Measurements from ENCODE around the gene POLR2E. TPM values are rescaled to one million over a fixed set of nuclear protein-coding genes. Genes with fewer than 3 reads are reported as not detected.

Gene POLR2E
- total RNA-seq, 2 experiments from 2014 or later = 176 to 177 TPM

GRCh38 chr19:1046117-1046626 is 49.0 kb downstream of the POLR2E start:
- no peaks in the 10 kb centered on the region for H3K27me3 Mint-ChIP-seq (ENCODE audit: low read depth)

DNA sequence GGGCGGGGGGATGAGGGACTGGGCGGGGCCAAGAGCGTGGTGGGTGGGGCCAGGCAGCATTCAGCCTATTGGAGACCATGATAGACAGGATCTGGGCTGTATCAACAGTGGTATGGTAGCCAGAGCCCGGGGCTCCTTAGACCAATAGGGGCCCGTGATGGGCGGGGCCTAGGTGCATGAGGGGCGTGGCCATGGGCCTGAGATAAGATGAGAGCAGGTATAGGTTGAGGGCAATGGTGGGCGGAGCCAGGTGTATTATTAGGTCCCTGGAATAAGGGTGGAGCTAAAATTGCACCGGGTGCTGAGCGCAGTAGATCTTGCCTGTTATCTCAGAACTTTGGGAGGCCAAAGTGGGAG is 50.0 kb downstream of the POLR2E start:
- H3K9me3 Mint-ChIP-seq (ENCODE audit: insufficient read depth) = no peaks in the 10 kb centered on the region
- DNase-seq = peak; percentile 75
- peaks cover 19% of the 10 kb centered on the region for H3K4me1 Mint-ChIP-seq (ENCODE audit: low read depth)
- ChIA-PET POLR2A (no interaction called here), CTCF (interaction anchor here (1.2 kb wide), 1 partner anchor 13 kb away, joined by 4 read pairs; no protein-coding TSS in a partner anchor)
- H3K4me3 Mint-ChIP-seq = no peak overlapping the region
- H3K27ac Mint-ChIP-seq = no peak overlapping the region
- no peaks in the 10 kb centered on the region for H3K27me3 Mint-ChIP-seq (ENCODE audit: low read depth)
- peaks cover 28% of the 10 kb centered on the region for H3K36me3 Mint-ChIP-seq (ENCODE audit: low read depth)
- peak; percentile 69 for ATAC-seq

More at GRCh38 chr19:1046117-1046626, 49.0 kb downstream of the POLR2E start:
- Mint-ChIP-seq H3K4me3 (no peak overlapping the region), H3K27ac (no peak overlapping the region), H3K9me3 (ENCODE audit: insufficient read depth) (no peaks in the 10 kb centered on the region), H3K36me3 (ENCODE audit: low read depth) (peaks cover 28% of the 10 kb centered on the region), H3K4me1 (ENCODE audit: low read depth) (peaks cover 12% of the 10 kb centered on the region)
- DNase-seq (no peak), ATAC-seq (no peak)
- POLR2A ChIA-PET = no interaction called here
- CTCF ChIA-PET = interaction anchor here (1.2 kb wide), 1 partner anchor 12 kb away, joined by 4 read pairs; no protein-coding TSS in a partner anchor

GRCh38 chr19:1042689-1043511 is 52.3 kb downstream of the POLR2E start:
- ChIA-PET CTCF (interaction anchor here (1.2 kb wide), 1 partner anchor 22 kb away, joined by 3 read pairs; no protein-coding TSS in a partner anchor), POLR2A (interaction anchor here (0.9 to 1.0 kb wide), 2 partner anchors 11 to 15 kb away, joined by 3 read pairs; no protein-coding TSS in a partner anchor)
- Mint-ChIP-seq H3K27me3 (ENCODE audit: low read depth) (no peaks in the 10 kb centered on the region), H3K27ac (no peak overlapping the region), H3K9me3 (ENCODE audit: insufficient read depth) (no peaks in the 10 kb centered on the region), H3K4me1 (ENCODE audit: low read depth) (peaks cover 38% of the 10 kb centered on the region), H3K4me3 (peak overlapping the region; percentile 15), H3K36me3 (ENCODE audit: low read depth) (peaks cover 43% of the 10 kb centered on the region)
- DNase-seq (no peak), ATAC-seq (no peak)

DNA sequence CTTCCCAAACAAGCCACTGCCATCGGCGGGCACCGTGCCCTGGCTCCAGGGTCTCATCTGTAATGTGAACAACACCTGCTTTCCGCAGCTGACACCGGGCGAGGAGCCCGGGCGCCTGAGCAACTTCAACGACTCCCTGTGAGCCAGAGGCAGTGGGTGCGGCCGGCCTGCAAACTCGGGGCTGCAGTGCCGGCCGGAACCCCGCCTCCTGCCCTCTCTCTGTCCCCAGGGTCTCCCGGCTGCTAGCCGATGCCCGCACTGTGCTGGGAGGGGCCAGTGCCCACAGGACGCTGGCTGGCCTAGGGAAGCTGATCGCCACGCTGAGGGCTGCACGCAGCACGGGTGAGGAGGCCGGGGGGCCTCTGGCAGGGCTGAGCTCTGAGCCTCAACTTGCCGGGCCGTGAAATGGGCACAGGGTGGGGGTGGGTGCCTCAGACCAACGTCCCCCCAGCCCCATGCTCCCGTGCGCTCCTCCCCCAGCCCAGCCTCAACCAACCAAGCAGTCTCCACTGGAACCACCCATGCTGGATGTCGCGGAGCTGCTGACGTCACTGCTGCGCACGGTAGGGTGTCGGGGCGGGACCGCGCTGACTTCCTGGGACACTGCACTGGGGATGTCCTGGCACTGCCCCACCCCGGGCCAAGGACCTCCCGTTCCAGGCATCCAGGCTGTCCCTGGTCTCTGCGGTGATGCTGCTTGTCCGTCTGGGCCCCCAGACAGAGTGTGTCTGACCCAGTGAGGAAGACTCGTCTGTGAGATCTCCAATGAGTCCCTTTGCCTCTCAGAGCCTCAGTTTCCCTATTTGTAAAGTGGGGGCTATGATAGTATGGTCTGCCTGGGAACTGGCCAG is 53.1 kb downstream of the POLR2E start:
- Mint-ChIP-seq H3K36me3 (ENCODE audit: low read depth) (peaks cover 48% of the 10 kb centered on the region), H3K27me3 (ENCODE audit: low read depth) (no peaks in the 10 kb centered on the region), H3K9me3 (ENCODE audit: insufficient read depth) (no peaks in the 10 kb centered on the region), H3K27ac (no peak overlapping the region), H3K4me3 (peak overlapping the region; percentile 15), H3K4me1 (ENCODE audit: low read depth) (peaks cover 46% of the 10 kb centered on the region)
- no peak for ATAC-seq
- CTCF ChIA-PET = interaction anchor here (1.2 to 3.2 kb wide), 2 partner anchors 22 to 24 kb away, joined by 3 to 33 read pairs; partner anchors contain the start of gene ARHGAP45
- POLR2A ChIA-PET = interaction anchor here (0.9 to 1.0 kb wide), 4 partner anchors 14 to 133 kb away, joined by 3 to 7 read pairs (median 3); partner anchors contain the start of gene RNU6-2
- no peak for DNase-seq

GRCh38 chr19:1041272-1041834 is 53.8 kb downstream of the POLR2E start:
- H3K9me3 Mint-ChIP-seq (ENCODE audit: insufficient read depth) = no peaks in the 10 kb centered on the region
- H3K36me3 Mint-ChIP-seq (ENCODE audit: low read depth) = peaks cover 47% of the 10 kb centered on the region
- H3K27ac Mint-ChIP-seq = peak overlapping the region; percentile 84
- H3K4me3 Mint-ChIP-seq = peak overlapping the region; percentile 96
- no peaks in the 10 kb centered on the region for H3K27me3 Mint-ChIP-seq (ENCODE audit: low read depth)
- DNase-seq = no peak
- CTCF ChIA-PET = interaction anchor here (0.8 to 3.2 kb wide), 3 partner anchors 15 to 177 kb away, joined by 3 to 33 read pairs (median 3); partner anchors contain the start of gene ARHGAP45
- peaks cover 52% of the 10 kb centered on the region for H3K4me1 Mint-ChIP-seq (ENCODE audit: low read depth)
- ATAC-seq = no peak
- POLR2A ChIA-PET = interaction anchor here (0.6 to 1.0 kb wide), 7 partner anchors 14 to 132 kb away, joined by 3 to 8 read pairs (median 3); partner anchors contain the start of genes ARHGAP45 and RNU6-2

GRCh38 chr19:1040476-1041271 is 54.5 kb downstream of the POLR2E start:
- peaks cover 47% of the 10 kb centered on the region for H3K36me3 Mint-ChIP-seq (ENCODE audit: low read depth)
- no peaks in the 10 kb centered on the region for H3K27me3 Mint-ChIP-seq (ENCODE audit: low read depth)
- CTCF ChIA-PET = interaction anchor here (0.8 to 3.2 kb wide), 4 partner anchors 16 to 177 kb away, joined by 3 to 33 read pairs (median 3); partner anchors contain the start of gene ARHGAP45
- peaks cover 59% of the 10 kb centered on the region for H3K4me1 Mint-ChIP-seq (ENCODE audit: low read depth)
- peak overlapping the region; percentile 96 for H3K4me3 Mint-ChIP-seq
- DNase-seq (peak; percentile 95), ATAC-seq (peak; percentile 62)
- peak overlapping the region; percentile 84 for H3K27ac Mint-ChIP-seq
- H3K9me3 Mint-ChIP-seq (ENCODE audit: insufficient read depth) = no peaks in the 10 kb centered on the region
- POLR2A ChIA-PET = interaction anchor here (0.5 to 1.3 kb wide), 15 partner anchors 10 to 229 kb away, joined by 3 to 8 read pairs (median 3); partner anchors contain the start of genes ARHGAP45, CIRBP, CNN2 and RNU6-2

- Mint-ChIP-seq H3K36me3 (ENCODE audit: low read depth) (peaks cover 48% of the 10 kb centered on the region), H3K27me3 (ENCODE audit: low read depth) (no peaks in the 10 kb centered on the region), H3K27ac (peak within 1 kb of the TSS; percentile 84), H3K4me1 (ENCODE audit: low read depth) (peaks cover 64% of the 10 kb centered on the region), H3K4me3 (peak within 1 kb of the TSS; percentile 96), H3K9me3 (ENCODE audit: insufficient read depth) (no peaks in the 10 kb centered on the region)
- ChIA-PET CTCF (interaction anchor here (0.8 to 3.2 kb wide), 6 partner anchors 9 to 48 kb away, joined by 3 to 33 read pairs (median 4); partner anchors contain the start of genes ARHGAP45 and CNN2), POLR2A (interaction anchor here (0.5 to 3.7 kb wide), 11 partner anchors 9 to 230 kb away, joined by 3 to 27 read pairs (median 3); partner anchors contain the start of genes ARHGAP45, CIRBP and CNN2)
- DNase-seq (peak; percentile 99), ATAC-seq (peak; percentile 94)
Observed at GRCh38 chr19:1039646-1040475, 55.3 kb downstream of the POLR2E start, which contains the start of gene ABCA7. TSS of gene ABCA7 (plus strand) at chr19:1040107. CDS start at chr19:1041362, 1,255 bp downstream.

DNA sequence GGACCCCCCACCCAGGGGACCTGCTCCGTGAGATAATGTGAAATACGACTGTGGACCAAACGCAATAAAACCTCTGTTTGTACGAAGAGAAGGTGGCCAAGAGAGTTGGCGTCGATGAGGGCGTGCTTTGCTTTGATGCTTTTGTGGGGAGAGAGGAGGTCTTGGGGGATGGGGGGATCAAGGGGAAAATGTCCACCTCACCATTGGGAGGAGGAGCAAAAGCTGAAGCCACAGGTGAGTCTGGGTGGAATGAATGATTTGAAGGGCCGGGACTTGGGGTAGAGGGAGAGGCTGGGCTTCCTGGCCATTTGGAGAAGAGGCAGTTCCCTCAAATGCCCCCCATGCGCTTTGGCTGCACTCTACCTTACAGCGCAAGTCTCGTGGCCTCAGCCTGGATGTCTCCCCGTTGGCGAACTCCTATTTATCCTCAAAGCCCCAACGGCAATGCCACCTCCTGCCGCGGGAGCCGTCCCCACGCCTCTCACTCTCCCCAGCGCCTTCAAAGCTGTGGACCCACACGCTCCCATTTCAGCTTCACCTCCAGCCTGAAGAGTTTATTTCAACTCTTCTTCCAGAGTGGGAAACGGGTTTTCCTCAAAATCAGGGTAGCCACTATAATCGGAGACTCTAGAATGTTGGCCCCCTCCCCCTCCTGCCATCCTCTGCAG is 56.1 kb downstream of the POLR2E start:
- no peak for ATAC-seq
- no peak for DNase-seq
- Mint-ChIP-seq H3K9me3 (ENCODE audit: insufficient read depth) (no peaks in the 10 kb centered on the region), H3K4me3 (peak overlapping the region; percentile 96), H3K27ac (peak overlapping the region; percentile 84), H3K27me3 (ENCODE audit: low read depth) (no peaks in the 10 kb centered on the region), H3K36me3 (ENCODE audit: low read depth) (peaks cover 43% of the 10 kb centered on the region), H3K4me1 (ENCODE audit: low read depth) (peaks cover 64% of the 10 kb centered on the region)
- POLR2A ChIA-PET = interaction anchor here (0.7 to 3.7 kb wide), 12 partner anchors 9 to 230 kb away, joined by 3 to 33 read pairs (median 4); partner anchors contain the start of genes ARHGAP45, CIRBP and CNN2
- CTCF ChIA-PET = interaction anchor here (0.8 to 3.2 kb wide), 7 partner anchors 8 to 175 kb away, joined by 3 to 33 read pairs (median 4); partner anchors contain the start of genes ARHGAP45 and CNN2

DNA sequence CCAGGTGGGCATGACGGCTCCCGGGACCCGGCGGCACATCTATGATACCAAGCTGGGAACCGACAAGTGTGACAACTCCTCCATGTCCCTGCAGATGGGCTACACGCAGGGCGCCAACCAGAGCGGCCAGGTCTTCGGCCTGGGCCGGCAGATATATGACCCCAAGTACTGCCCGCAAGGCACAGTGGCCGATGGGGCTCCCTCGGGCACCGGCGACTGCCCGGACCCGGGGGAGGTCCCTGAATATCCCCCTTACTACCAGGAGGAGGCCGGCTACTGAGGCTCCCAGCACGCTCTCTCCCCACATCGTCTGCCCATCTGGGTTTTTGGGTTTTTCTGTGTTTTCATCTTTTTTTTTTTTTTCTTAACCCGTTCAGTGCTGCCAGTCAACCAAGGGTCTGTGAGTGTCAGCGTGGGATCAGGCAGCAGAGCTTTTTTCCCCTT is 57.5 kb downstream of the POLR2E start:
- Mint-ChIP-seq H3K27me3 (ENCODE audit: low read depth) (no peaks in the 10 kb centered on the region), H3K4me1 (ENCODE audit: low read depth) (peaks cover 70% of the 10 kb centered on the region), H3K4me3 (peak overlapping the region; percentile 96), H3K27ac (peak overlapping the region; percentile 84), H3K9me3 (ENCODE audit: insufficient read depth) (no peaks in the 10 kb centered on the region), H3K36me3 (ENCODE audit: low read depth) (peaks cover 47% of the 10 kb centered on the region)
- CTCF ChIA-PET = interaction anchor here (1.1 to 1.9 kb wide), 3 partner anchors 9 to 174 kb away, joined by 4 to 5 read pairs (median 4); no protein-coding TSS in a partner anchor
- peak; percentile 55 for DNase-seq
- POLR2A ChIA-PET = interaction anchor here (1.3 to 3.7 kb wide), 5 partner anchors 10 to 50 kb away, joined by 4 to 33 read pairs (median 9); partner anchors contain the start of genes ARHGAP45, CNN2 and RNU6-2
- no peak for ATAC-seq

Measured in activated CD8-positive, alpha-beta T cell treated with anti-CD3 and anti-CD28 coated beads, Interleukin-2, amount 10 ng/mL, durations not matched to agents 7 days and 5 days (primary cell).